GM12872 (cell line): ENCODE measurements around the gene ZFP91.

Experiments
- TF ChIP-seq, protein P1 (sequence below): IDR thresholded peaks from 3 replicates; pipeline ENCODE4 v1.5.1; 2011; ENCODE audit warnings: low read depth, mild to moderate bottlenecking, low read length, moderate library complexity; ENCODE audit not compliant: insufficient read depth

ZFP91 gene

GRCh38 chr11:58637371-58637770 is 58.5 kb downstream of the ZFP91 start:
- TF ChIP-seq, protein P1, sequence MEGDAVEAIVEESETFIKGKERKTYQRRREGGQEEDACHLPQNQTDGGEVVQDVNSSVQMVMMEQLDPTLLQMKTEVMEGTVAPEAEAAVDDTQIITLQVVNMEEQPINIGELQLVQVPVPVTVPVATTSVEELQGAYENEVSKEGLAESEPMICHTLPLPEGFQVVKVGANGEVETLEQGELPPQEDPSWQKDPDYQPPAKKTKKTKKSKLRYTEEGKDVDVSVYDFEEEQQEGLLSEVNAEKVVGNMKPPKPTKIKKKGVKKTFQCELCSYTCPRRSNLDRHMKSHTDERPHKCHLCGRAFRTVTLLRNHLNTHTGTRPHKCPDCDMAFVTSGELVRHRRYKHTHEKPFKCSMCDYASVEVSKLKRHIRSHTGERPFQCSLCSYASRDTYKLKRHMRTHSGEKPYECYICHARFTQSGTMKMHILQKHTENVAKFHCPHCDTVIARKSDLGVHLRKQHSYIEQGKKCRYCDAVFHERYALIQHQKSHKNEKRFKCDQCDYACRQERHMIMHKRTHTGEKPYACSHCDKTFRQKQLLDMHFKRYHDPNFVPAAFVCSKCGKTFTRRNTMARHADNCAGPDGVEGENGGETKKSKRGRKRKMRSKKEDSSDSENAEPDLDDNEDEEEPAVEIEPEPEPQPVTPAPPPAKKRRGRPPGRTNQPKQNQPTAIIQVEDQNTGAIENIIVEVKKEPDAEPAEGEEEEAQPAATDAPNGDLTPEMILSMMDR, result no peak

- TF ChIP-seq, protein P1, result no peak
These were observed 60.2 kb downstream of the ZFP91 start for GRCh38 chr11:58639103-58639502.

DNA sequence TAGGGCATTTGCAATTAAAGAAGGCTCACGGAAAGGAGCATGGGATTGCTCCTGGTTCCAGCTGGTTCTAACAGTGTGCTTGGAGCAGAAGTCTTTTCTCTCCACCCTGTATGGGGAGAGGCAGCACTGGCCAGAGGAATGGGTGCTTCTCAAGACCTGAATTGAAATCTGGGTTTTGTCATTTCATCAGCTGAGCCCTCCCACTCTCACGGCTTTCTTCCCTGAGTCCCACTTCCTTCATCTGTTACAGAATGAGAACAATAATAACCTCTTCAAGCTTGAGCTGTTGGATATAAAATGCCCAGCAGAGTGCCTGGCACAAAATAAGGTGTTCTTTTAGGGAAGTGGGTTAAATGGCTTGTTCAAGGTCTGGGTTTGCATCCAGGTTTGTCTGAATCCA is 60.8 kb downstream of the ZFP91 start:
- TF ChIP-seq, protein P1, result no peak

- TF ChIP-seq, protein P1, result no peak
These were observed 61.6 kb downstream of the ZFP91 start for GRCh38 chr11:58640386-58641023.

- TF ChIP-seq, protein P1, result no peak
These were observed 62.5 kb downstream of the ZFP91 start for GRCh38 chr11:58641341-58641740.

- TF ChIP-seq, protein P1, result no peak
These were observed 63.1 kb downstream of the ZFP91 start for GRCh38 chr11:58641803-58642581.

DNA sequence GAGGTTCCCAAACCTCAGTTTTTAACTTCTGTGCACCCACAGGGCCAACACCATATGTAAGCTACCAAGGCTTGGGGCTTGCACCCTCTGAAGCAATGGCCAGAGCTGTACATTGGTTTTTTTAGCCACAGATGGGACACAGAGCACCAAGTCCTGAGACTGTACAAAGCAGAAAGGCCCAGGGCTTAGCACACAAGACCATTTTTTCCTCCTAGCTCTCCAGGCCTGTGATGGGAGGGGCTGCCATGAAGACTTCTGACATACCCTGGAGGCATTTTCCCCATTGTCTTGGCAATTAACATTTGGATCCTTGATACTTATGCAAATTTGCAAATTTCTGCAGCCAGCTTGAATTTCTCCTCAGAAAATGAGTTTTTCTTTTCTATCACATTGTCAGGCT is 67.0 kb downstream of the ZFP91 start:
- TF ChIP-seq, protein P1, result no peak
